Breast epithelium (tissue), 4 donors: ENCODE data around the gene BBS9. TPM values are rescaled to one million over a fixed set of nuclear protein-coding genes. Genes with fewer than 3 reads are reported as not detected.

ENCODE experiments used
- DNase-seq, 2 donors: peaks; one replicate each; pipeline ENCODE4 v3.0.0-alpha.2; 2019; ENCODE audit warnings: low spot score in 2 of 2
- H3K27ac ChIP-seq, 2 donors: fragments of 200-600 bp; sonication (generic) in 1 of 2; one replicate each; pipeline ENCODE4 v1.5.1; 2016 to 2019; ENCODE audit warnings: mild to moderate bottlenecking in 1 of 2
- H3K27me3 ChIP-seq, 2 donors: fragments of 200-600 bp; sonication (generic) in 1 of 2; one replicate each; pipeline versions ENCODE4 v1.5.1 to v1.6.0; 2017 to 2019; ENCODE audit warnings: control low read depth in 1 of 2, mild to moderate bottlenecking in 1 of 2
- H3K36me3 ChIP-seq: fragments of 200-600 bp; one replicate; pipeline ENCODE4 v1.5.1; 2019
- H3K4me1 ChIP-seq, 2 donors: fragments of 200-600 bp; sonication (generic); one replicate each; pipeline ENCODE4 v1.5.1; 2016 to 2019; ENCODE audit warnings: control low read depth in 1 of 2
- H3K4me3 ChIP-seq, 3 donors: fragments of 200-600 bp; sonication (generic); 1 replicate in 2 of 3; 2 replicates in 1 of 3; pipeline ENCODE4 v1.5.1; 2016 to 2019; ENCODE audit warnings: mild to moderate bottlenecking in 3 of 3, moderate library complexity in 2 of 3
- H3K9me3 ChIP-seq, 2 donors: fragments of 200-600 bp; sonication (generic) in 1 of 2; one replicate each; pipeline ENCODE4 v1.5.1; 2016 to 2019; ENCODE audit warnings: control low read depth in 1 of 2
- CTCF ChIP-seq, 3 donors: fragments of 450-650 bp; IDR thresholded peaks; one replicate each; pipeline ENCODE4 v1.5.1; 2016 to 2017; ENCODE audit warnings: antibody characterized with exemption in 3 of 3, mild to moderate bottlenecking in 3 of 3, moderate library complexity in 3 of 3
- POLR2A ChIP-seq: fragments of 450-650 bp; IDR thresholded peaks from one replicate; pipeline ENCODE4 v1.6.1; 2016; ENCODE audit warnings: antibody characterized with exemption, mild to moderate bottlenecking, moderate library complexity
- POLR2AphosphoS5 ChIP-seq, 3 donors: sonication (generic); formaldehyde crosslinking; IDR thresholded peaks; one replicate each; pipeline ENCODE4 v1.6.1; 2017; ENCODE audit warnings: antibody characterized with exemption in 3 of 3
- intact Hi-C: fragments of 100-400 bp; cut with DNase I; formaldehyde crosslinking; loops from one replicate; pipeline ENCODE4 v1.15.1; 2023; ENCODE audit warnings: low total_unique reads
- total RNA-seq, 3 donors: library from RNA; depleted of rRNA; stranded (reverse); fragments of >200 nt; gene quantifications; one replicate each; pipeline ENCODE4 v1.1.0, GENCODE V29; 2016

BBS9 gene
- total RNA-seq, 3 donors from 2014 or later = 27.4 to 49.5 (median 43.6) TPM

- Histone ChIP-seq H3K9me3 (no peaks in the 10 kb centered on the region), H3K27me3 (no peaks in the 10 kb centered on the region), H3K4me1 (no peaks in the 10 kb centered on the region), H3K36me3 (no peaks in the 10 kb centered on the region), H3K27ac (no peak overlapping the region), H3K4me3 (no peak overlapping the region)
- DNase-seq = no peak
- TF ChIP-seq CTCF (IDR thresholded peaks at IDR 0.05) = no peak
- no peak for TF ChIP-seq POLR2AphosphoS5 (IDR thresholded peaks at IDR 0.05)
- no peak for TF ChIP-seq POLR2A
- intact Hi-C loops = no loop called here
These were observed 14.8 kb downstream of the BBS9 start for GRCh38 chr7:33143996-33144718.

GRCh38 chr7:33145156-33145555 lies 15.8 kb downstream of the BBS9 start:
- no peak for TF ChIP-seq POLR2AphosphoS5 (IDR thresholded peaks at IDR 0.05)
- TF ChIP-seq POLR2A = no peak
- TF ChIP-seq CTCF (IDR thresholded peaks at IDR 0.05) = no peak
- intact Hi-C loops = no loop called here

GRCh38 chr7:33152087-33152486 lies 22.7 kb downstream of the BBS9 start:
- no peaks in the 10 kb centered on the region for H3K9me3 ChIP-seq
- H3K36me3 ChIP-seq = no peaks in the 10 kb centered on the region
- H3K27me3 ChIP-seq = no peaks in the 10 kb centered on the region
- no peaks in the 10 kb centered on the region for H3K4me1 ChIP-seq
- no peak overlapping the region for H3K27ac ChIP-seq
- intact Hi-C loops = no loop called here
- no peak for DNase-seq
- no peak overlapping the region for H3K4me3 ChIP-seq
- TF ChIP-seq POLR2AphosphoS5 (IDR thresholded peaks at IDR 0.05) (no peak), POLR2A (no peak), CTCF (IDR thresholded peaks at IDR 0.05) (no peak)

More at GRCh38 chr7:33145156-33145555, 15.8 kb downstream of the BBS9 start:
- Histone ChIP-seq H3K4me1 (no peaks in the 10 kb centered on the region), H3K27ac (no peak overlapping the region), H3K36me3 (no peaks in the 10 kb centered on the region), H3K4me3 (no peak overlapping the region), H3K9me3 (no peaks in the 10 kb centered on the region), H3K27me3 (no peaks in the 10 kb centered on the region)
- DNase-seq = no peak

- Histone ChIP-seq H3K4me3 (no peak overlapping the region), H3K27me3 (no peaks in the 10 kb centered on the region), H3K9me3 (no peaks in the 10 kb centered on the region), H3K36me3 (no peaks in the 10 kb centered on the region), H3K4me1 (no peaks in the 10 kb centered on the region), H3K27ac (no peak overlapping the region)
- TF ChIP-seq POLR2AphosphoS5 (IDR thresholded peaks at IDR 0.05) (no peak), POLR2A (no peak), CTCF (IDR thresholded peaks at IDR 0.05) (no peak)
- DNase-seq = no peak
- intact Hi-C loops = no loop called here
These were observed 26.4 kb downstream of the BBS9 start for GRCh38 chr7:33155811-33156210.

- H3K9me3 ChIP-seq = no peaks in the 10 kb centered on the region
- H3K27me3 ChIP-seq = no peaks in the 10 kb centered on the region
- no peak overlapping the region for H3K27ac ChIP-seq
- no peak overlapping the region for H3K4me3 ChIP-seq
- intact Hi-C loops = no loop called here
- no peaks in the 10 kb centered on the region for H3K4me1 ChIP-seq
- TF ChIP-seq POLR2A = no peak
- no peak for TF ChIP-seq CTCF (IDR thresholded peaks at IDR 0.05)
- no peak for TF ChIP-seq POLR2AphosphoS5 (IDR thresholded peaks at IDR 0.05)
- no peak for DNase-seq
- no peaks in the 10 kb centered on the region for H3K36me3 ChIP-seq
These were observed 27.1 kb downstream of the BBS9 start for GRCh38 chr7:33156441-33156840.
